ENCODE measurements around the gene NR1I2.

DNA sequence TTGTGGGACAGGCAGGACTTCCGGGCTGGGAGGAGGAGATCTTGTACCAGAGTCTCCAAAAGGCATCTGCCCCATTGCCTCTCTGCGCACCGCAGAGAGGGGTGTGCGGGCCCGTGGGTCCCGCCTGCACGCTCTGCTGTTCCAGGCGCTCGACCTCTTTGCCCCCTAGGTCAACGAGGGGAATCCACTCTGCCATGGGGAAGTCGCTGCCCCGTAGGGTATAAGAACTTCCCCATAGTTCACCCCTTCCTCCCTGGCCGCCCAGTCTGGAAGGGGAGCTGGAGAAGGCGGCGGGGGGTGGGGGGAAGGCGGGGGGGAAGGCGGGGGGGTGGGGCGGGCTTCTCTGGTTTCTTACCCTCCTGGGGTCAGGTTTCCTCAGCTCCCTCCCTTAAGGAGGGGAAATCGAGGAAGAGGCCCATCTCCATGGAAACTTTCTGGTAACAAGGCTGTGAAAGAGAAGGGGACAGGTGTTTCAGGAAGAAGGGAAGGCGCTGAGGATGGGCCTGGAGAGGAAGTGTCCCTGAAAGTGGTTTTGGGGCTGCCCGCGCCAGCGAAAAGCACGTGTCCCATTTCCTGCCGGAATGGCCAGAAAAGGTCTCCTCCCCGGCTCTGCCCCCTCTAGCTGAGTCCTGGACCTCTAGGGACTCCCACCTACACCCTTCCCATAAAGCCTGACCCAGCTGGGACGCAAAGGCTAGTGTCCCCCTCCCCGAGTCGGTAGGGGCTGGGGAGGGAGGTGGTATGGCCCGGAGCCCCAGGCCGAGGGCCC is 27.5 kb downstream of the NR1I2 start:
- TF ChIP-seq EZH2 (IDR thresholded peaks at IDR 0.05; ENCODE audit: insufficient read depth, poor library complexity, severe bottlenecking), result no peak
- TF ChIP-seq EZH2phosphoT487 (IDR thresholded peaks at IDR 0.05; ENCODE audit: insufficient read depth, low read depth), result no peak

Data from GM23248 (cell line).